Motor neuron (in vitro differentiated cells): ENCODE data around the gene APOBEC3A. TPM values are rescaled to one million over a fixed set of nuclear protein-coding genes. Genes with fewer than 3 reads are reported as not detected.
A peak's percentile ranks its signal among the peaks of the same experiment; 100 is the strongest.
"Not testable (repeated sequence)": the region's sequence is repeated elsewhere in the genome, so short reads cannot be mapped to it uniquely, and the experiment has no call there.

Experiments
- ATAC-seq, 8 experiments: fragments of 200-7000 bp; cut with Tn5 transposase; replicated peaks in 6 of 8; 2 replicates each; pipeline ENCODE4 v1.8.0; 2021; ENCODE audit warnings: mild to moderate bottlenecking in 8 of 8, moderate library complexity in 8 of 8
- H3K27ac ChIP-seq, 2 donors: fragments of 250-450 bp; sonication (Bioruptor Pico); 2 replicates each; pipeline ENCODE4 v1.9.0; 2021; ENCODE audit warnings: antibody characterized with exemption in 2 of 2, mild to moderate bottlenecking in 2 of 2, moderate library complexity in 1 of 2
- H3K4me1 ChIP-seq, 2 donors: fragments of 250-450 bp; sonication (Bioruptor Pico); replicated peaks in 1 of 2; 2 replicates each; pipeline ENCODE4 v1.6.1; 2021; ENCODE audit warnings: antibody characterized with exemption in 2 of 2, mild to moderate bottlenecking in 2 of 2, moderate library complexity in 1 of 2
- H3K4me3 ChIP-seq, 5 donors: fragments of 250-450 bp; sonication (Bioruptor Pico); 2 replicates each; pipeline ENCODE4 v1.9.0; 2021; ENCODE audit warnings: antibody characterized with exemption in 5 of 5, mild to moderate bottlenecking in 5 of 5, moderate library complexity in 4 of 5
- WGBS, 10 experiments: fragments of 450-650 bp; shearing (Covaris generic); methylation state at CpG; one replicate each; pipeline ENCODE4 v1.0.0; 2022; 5-methylcytosine and 5-hydroxymethylcytosine counted together
- in situ Hi-C, 9 experiments: fragments of 400-800 bp; cut with MboI; loops; one replicate each; pipeline ENCODE4 v1.15.0; 2021; ENCODE audit warnings: low sequenced_read_pairs in 9 of 9, low pct_unique_long_range_greater_than_20kb in 2 of 9; ENCODE audit not compliant: unreplicated experiment in 9 of 9
- total RNA-seq, 8 experiments: library from RNA; unstranded; fragments of 300-600 nt; gene quantifications; 2 replicates each; pipeline versions ENCODE4 v1.2.3 to v1.2.4, GENCODE V29; 2022

The APOBEC3A gene
- total RNA-seq, 8 experiments from 2014 or later: 0.16 to 0.71 TPM; not detected in 6

GRCh38 chr22:38981005-38981991, 23.9 kb downstream of the APOBEC3A start:
- Histone ChIP-seq H3K4me3 (no peak overlapping the region), H3K4me1 (peaks cover 2 to 13% of the 10 kb centered on the region in 2 donors), H3K27ac (no peak overlapping the region)
- in situ Hi-C loops: no loop called here
- peak; percentile 36 to 54 (median 43) for ATAC-seq
- 3 to 55% (median 45%) methylated on average over 1 to 17 of the region's 27 CpGs; no CpG with 5 or more reads in 2 of the 10 experiments for WGBS, 10 experiments

DNA sequence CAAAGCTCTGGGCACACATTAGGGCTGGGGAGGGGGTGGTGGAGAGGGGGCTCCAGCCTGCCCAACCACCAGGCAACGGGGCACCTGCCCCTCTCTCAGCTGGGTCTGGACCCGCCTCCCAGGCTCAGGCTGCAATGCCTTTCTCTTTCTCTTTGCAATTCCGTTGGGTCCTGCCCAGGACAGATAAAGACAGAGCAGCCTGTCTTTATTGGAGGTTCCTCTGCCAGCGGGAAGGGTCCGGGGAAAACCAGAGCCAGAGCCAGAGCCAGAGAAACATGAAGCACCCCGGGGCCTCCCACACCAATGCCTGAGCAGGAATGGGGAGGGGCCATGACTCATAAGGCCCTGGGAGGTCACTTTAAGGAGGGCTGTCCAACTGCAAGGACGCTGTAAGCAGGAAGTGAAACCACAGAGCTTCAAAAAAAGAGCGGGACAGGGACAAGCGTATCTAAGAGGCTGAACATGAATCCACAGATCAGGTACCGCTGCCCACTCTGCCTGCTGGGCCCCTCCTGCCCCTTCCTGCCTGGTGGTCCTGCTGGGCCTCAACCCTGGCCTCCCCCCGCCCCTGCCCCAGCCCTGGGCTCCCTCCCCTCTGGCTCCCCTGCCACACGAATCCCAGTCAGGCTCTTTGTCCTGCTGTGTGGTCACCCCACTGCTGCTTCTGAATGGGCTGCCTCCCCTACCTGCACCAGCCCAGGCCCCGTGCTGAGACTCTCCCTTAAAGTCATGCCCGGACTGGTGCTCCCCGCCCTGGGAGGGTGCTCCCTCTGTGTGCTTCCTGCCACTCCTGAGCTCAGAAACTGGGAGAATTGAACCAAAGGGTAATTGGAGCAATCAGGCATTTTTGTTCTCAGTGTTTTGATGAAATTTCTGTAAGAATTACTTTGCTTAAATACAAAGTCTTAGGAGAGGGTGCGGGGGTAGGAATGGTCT, 24.9 kb downstream of the APOBEC3A start, which contains the start of gene APOBEC3B:
APOBEC3B (plus strand) TSS at position 356 of the 936 bp plus-strand sequence; CDS start at position 463, 107 bp downstream.
- H3K27ac ChIP-seq: peak within 1 kb of the TSS in 1 of 2 donors; percentile 46

DNA sequence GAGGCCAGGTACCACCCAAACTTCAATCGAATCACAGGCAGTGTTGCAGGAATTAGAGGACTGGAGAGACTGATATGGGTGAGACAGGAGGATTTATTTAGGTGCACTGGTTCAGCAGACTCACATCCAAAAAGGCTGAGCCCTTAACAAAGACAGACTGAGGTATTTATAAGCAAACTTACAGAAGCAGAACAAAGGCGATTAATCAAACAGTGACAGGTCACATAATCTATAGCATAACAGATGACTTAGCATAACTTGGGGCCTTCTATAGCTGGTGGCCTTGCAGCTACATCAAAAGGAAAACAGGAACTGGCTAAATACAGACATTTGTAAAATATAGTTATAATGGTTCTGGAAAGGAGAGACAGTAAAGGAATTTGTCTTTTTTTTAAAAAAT, 26.8 kb downstream of the APOBEC3A start:
- 89 to 100% (median 100%) methylated on average over 1 of the region's 2 CpGs; no CpG with 5 or more reads in 6 of the 10 experiments for WGBS, 10 experiments
- no peak for ATAC-seq
- Histone ChIP-seq H3K4me3 (no peak overlapping the region), H3K27ac (no peak overlapping the region), H3K4me1 (peaks cover 2 to 13% of the 10 kb centered on the region in 2 donors)
- in situ Hi-C loops: no loop called here

More for the DNA sequence above, 24.9 kb downstream of the APOBEC3A start, which contains the start of gene APOBEC3B:
- in situ Hi-C loops: no loop called here
- ATAC-seq: peak; percentile 91 to 99 (median 94)
- H3K4me1 ChIP-seq: peaks cover 2 to 13% of the 10 kb centered on the region in 2 donors
- 30 to 80% (median 40%) methylated on average over 1 to 3 of the region's 16 CpGs; no CpG with 5 or more reads in 5 of the 10 experiments for WGBS, 10 experiments
- peak within 1 kb of the TSS in 1 of 5 donors; percentile 1 for H3K4me3 ChIP-seq

DNA sequence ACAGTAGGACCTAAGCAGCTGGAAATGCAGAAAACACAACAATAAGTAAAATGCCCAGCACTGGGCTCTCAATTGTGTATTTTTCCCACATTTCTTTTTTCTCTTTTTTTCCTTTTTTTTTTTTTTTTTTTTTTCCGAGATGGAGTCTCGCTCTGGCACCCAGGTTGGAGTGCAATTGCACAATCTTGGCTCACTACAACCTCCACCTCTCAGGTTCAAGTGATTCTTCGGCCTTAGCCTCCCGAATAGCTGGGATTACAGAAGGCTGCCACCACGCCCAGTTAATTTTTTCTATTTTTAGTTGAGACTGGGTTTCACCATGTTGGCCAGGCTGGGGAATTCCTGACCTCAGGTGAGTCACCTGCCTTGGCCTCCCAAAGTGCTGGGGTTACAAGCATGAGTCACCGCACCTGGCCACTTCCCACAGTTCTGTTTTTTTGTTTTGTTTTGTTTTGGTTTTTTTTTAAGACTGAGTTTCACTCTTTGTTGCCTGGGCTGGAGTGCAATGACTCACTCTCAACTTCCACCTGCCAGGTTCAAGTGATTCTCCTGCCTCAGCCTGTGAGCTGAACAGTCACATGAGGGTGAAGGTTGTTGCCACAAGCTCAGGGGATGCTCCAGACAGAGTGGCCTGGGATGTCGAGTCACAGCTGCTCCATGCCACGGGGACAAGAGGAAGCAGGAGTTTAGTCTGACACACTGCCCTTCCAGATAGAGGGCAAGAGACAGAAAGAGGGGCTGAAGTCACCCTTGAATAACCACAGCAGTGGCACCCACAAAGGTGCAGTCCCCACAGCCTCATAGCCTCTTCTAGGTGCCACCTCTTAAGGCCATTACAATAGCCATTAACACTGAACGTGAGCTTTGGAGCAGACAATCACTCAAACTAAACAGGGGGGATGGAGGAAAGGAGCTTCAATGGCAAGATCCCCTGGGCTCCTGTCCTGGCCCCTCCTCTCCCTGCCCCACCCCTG, 27.7 kb downstream of the APOBEC3A start:
- ATAC-seq: peak in 1 of 8 experiments; percentile 7
- peaks cover 2 to 13% of the 10 kb centered on the region in 2 donors for H3K4me1 ChIP-seq
- H3K27ac ChIP-seq, H3K4me3 ChIP-seq, in situ Hi-C loops: not testable (repeated sequence)
- WGBS, 10 experiments: 81 to 100% (median 94%) methylated on average over 2 to 7 of the region's 9 CpGs; no CpG with 5 or more reads in 2 of the 10 experiments

- Histone ChIP-seq H3K4me3 (no peak overlapping the region), H3K4me1 (peaks cover 2 to 12% of the 10 kb centered on the region in 2 donors), H3K27ac (no peak overlapping the region)
- WGBS, 10 experiments: no CpG with 5 or more reads among the region's 3 CpGs
- ATAC-seq: no peak
- in situ Hi-C loops: no loop called here
Observed at GRCh38 chr22:38986629-38987028, 29.2 kb downstream of the APOBEC3A start.

GRCh38 chr22:38987171-38987895, 29.9 kb downstream of the APOBEC3A start:
- no peak for ATAC-seq
- in situ Hi-C loops: no loop called here
- Histone ChIP-seq H3K4me1 (peaks cover 0 to 6% of the 10 kb centered on the region in 2 donors), H3K4me3 (no peak overlapping the region), H3K27ac (no peak overlapping the region)
- WGBS, 10 experiments: 20 to 100% (median 96%) methylated on average over 1 to 4 of the region's 8 CpGs; no CpG with 5 or more reads in 3 of the 10 experiments

DNA sequence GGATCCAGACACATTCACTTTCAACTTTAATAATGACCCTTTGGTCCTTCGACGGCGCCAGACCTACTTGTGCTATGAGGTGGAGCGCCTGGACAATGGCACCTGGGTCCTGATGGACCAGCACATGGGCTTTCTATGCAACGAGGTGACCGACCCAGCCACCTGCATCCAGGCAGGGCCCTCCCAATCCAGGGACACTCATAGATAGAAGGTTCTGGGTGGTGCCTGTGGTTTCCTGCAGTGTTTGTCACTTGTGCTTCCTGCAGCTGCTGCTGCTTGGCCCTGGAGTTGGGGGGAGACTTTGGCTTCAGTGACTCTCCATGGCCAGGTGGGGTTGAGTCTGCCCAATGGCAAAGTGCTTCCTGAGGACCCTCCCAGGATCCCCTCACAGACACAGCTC, 32.1 kb downstream of the APOBEC3A start:
- H3K4me1 ChIP-seq: peaks cover 9 to 11% of the 10 kb centered on the region in 2 donors
- no peak overlapping the region for H3K4me3 ChIP-seq
- H3K27ac ChIP-seq: no peak overlapping the region
- no peak for ATAC-seq
- in situ Hi-C loops: no loop called here
- WGBS, 10 experiments: 100% methylated on average over 1 of the region's 6 CpGs; no CpG with 5 or more reads in 9 of the 10 experiments

DNA sequence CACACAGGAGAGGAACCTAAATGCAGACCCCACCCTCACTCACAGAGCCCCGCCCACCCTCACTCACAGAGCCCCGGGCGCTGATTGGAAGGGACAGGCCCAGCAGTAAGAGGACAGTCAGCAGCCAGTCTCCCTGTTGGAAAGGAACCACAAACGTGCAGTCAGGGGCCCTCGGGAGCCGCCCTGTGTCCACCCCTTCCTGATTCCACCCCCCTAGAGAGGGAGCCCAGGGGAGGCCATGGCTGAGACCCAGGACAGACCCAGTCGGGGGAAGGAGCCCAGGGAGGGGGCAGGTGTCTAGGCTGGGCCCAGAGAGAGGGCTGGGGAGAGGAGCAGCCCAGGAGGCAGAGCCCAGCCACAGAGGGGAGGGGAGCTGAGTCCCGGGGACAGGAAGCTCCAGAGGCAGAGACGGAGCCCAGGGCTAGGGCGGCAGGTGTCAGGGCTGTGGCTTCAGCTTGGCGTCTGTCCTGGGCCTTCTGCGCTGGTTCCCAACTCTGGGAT, 35.5 kb downstream of the APOBEC3A start:
- in situ Hi-C loops: not testable (repeated sequence)

GRCh38 chr22:38996105-38996504, 38.7 kb downstream of the APOBEC3A start:
- in situ Hi-C loops: no loop called here
- no peak overlapping the region for H3K4me3 ChIP-seq
- no peak overlapping the region for H3K27ac ChIP-seq
- H3K4me1 ChIP-seq: peaks cover 11 to 16% of the 10 kb centered on the region in 2 donors
- no peak for ATAC-seq
- 79 to 100% (median 85%) methylated on average over 1 to 4 of the region's 6 CpGs; no CpG with 5 or more reads in 4 of the 10 experiments for WGBS, 10 experiments

More for the DNA sequence above, 35.5 kb downstream of the APOBEC3A start:
- peaks cover 9 to 11% of the 10 kb centered on the region in 2 donors for H3K4me1 ChIP-seq
- peak; percentile 89 to 98 (median 94) for ATAC-seq
- H3K27ac ChIP-seq, H3K4me3 ChIP-seq: not testable (repeated sequence)
- WGBS, 10 experiments: no CpG with 5 or more reads among the region's 12 CpGs

GRCh38 chr22:38997518-38997917, 40.1 kb downstream of the APOBEC3A start:
- in situ Hi-C loops: no loop called here
- Histone ChIP-seq H3K27ac (no peak overlapping the region), H3K4me3 (no peak overlapping the region), H3K4me1 (peaks cover 9 to 15% of the 10 kb centered on the region in 2 donors)
- no peak for ATAC-seq
- 60% methylated on average over 1 of the region's 3 CpGs; no CpG with 5 or more reads in 9 of the 10 experiments for WGBS, 10 experiments

DNA sequence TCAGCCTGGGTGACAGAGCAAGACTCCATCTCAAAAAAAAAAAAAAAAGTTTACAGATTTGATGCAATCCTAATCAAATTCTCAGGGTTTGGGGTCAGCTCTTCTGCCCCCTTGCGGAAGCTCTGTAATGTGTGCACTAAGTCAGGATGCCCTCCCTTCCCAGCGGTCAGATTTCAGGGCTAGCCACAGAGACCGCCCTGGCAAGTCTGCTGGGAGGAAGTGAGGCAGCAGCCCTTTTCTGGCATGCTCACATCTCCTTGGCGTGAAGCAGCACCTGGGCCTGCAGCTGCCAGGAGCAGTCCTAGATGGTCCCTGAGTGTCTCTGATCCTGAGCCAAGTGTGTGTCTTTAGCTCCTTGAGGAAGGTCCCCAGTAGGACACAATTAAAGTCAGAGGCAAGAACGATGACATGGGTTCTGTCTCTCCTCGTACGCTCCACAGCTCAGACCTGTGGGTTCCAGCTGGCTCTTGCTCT, 45.8 kb downstream of the APOBEC3A start:
- in situ Hi-C loops: loop anchor here in 3 of 9 experiments (25.0 kb wide), 2 partner anchors 109 to 241 kb away; partner anchors contain the start of gene SUN2 (in 1 of the 3)
- Histone ChIP-seq H3K27ac (no peak overlapping the region), H3K4me1 (peaks cover 0 to 7% of the 10 kb centered on the region in 2 donors), H3K4me3 (no peak overlapping the region)
- ATAC-seq: peak; percentile 85 to 99 (median 94)
- 15 to 60% (median 30%) methylated on average over 2 to 6 of the region's 7 CpGs; no CpG with 5 or more reads in 5 of the 10 experiments for WGBS, 10 experiments
